Panc1 (cell line): ENCODE results near the gene ANO1.

Experiments used
- CTCF ChIP-seq: fragments of 450-650 bp; IDR thresholded peaks from 2 replicates; pipeline ENCODE4 v1.5.1; 2017; ENCODE audit warnings: mild to moderate bottlenecking
- POLR2AphosphoS5 ChIP-seq: IDR thresholded peaks from 2 replicates; pipeline ENCODE4 v1.6.1; 2012; ENCODE audit warnings: mild to moderate bottlenecking, low read depth, low read length, moderate library complexity

GRCh38 chr11:70100791-70101190 lies 22.7 kb downstream of the ANO1 start:
- TF ChIP-seq POLR2AphosphoS5 (no peak), CTCF (no peak)
